OCI-LY7 (cell line): ENCODE results near the gene SEH1L. TPM values are rescaled to one million over a fixed set of nuclear protein-coding genes. Genes with fewer than 3 reads are reported as not detected.

Source experiments
- BruUV-seq: library from RNA; stranded (reverse); fragments of 400-500 nt; replicated peaks from 2 replicates; lab custom pipeline; 2021; lab: Mats Ljungman, UMichigan
- CTCF ChIA-PET: fragments of 300-600 bp; sonication (Branson Sonifier 250); formaldehyde crosslinking; loops from one replicate; lab custom pipeline; 2022; ENCODE audit warnings: antibody characterized with exemption; ENCODE audit not compliant: unreplicated experiment; lab: Charles Lee
- POLR2A ChIA-PET: fragments of 300-600 bp; sonication (Branson Sonifier 250); formaldehyde crosslinking; loops from one replicate; lab custom pipeline; 2022; ENCODE audit warnings: antibody characterized with exemption; lab: Charles Lee
- DNase-seq: peaks from one replicate; pipeline ENCODE4 v3.0.0-alpha.2; 2015; ENCODE audit warnings: low spot score
- H2AFZ ChIP-seq: fragments of 200-600 bp; sonication (generic), shearing (Covaris generic); 2 replicates; pipeline ENCODE4 v1.6.1; 2014; ENCODE audit warnings: mild to moderate bottlenecking, antibody characterized with exemption, low read length, moderate library complexity
- H3K27ac ChIP-seq: fragments of 200-600 bp; sonication (generic); 2 replicates; pipeline ENCODE4 v1.5.1; 2014; ENCODE audit warnings: mixed run types, low read depth, mild to moderate bottlenecking, moderate library complexity, low read length, inconsistent platforms; ENCODE audit not compliant: poor library complexity, severe bottlenecking
- H3K36me3 ChIP-seq: fragments of 200-600 bp; sonication (generic); 2 replicates; pipeline ENCODE4 v1.6.1; 2014; ENCODE audit warnings: mild to moderate bottlenecking, antibody characterized with exemption, low read length, moderate library complexity, mixed read lengths; ENCODE audit not compliant: insufficient read depth
- H3K4me1 ChIP-seq: fragments of 200-600 bp; sonication (generic); 2 replicates; pipeline ENCODE4 v1.5.1; 2014; ENCODE audit warnings: mild to moderate bottlenecking, low read length; ENCODE audit not compliant: insufficient read depth, poor library complexity, severe bottlenecking
- H3K4me2 ChIP-seq: fragments of 200-600 bp; sonication (generic); 2 replicates; pipeline ENCODE4 v1.6.1; 2014; ENCODE audit warnings: mild to moderate bottlenecking, low read length
- H3K4me3 ChIP-seq: fragments of 200-600 bp; sonication (generic); 2 replicates; pipeline ENCODE4 v1.5.1; 2014; ENCODE audit warnings: mild to moderate bottlenecking, low read depth, low read length; ENCODE audit not compliant: poor library complexity, severe bottlenecking
- H3K79me2 ChIP-seq: fragments of 200-600 bp; sonication (generic); 2 replicates; pipeline ENCODE4 v1.6.1; 2016; ENCODE audit warnings: low read depth, mild to moderate bottlenecking, low read length, moderate library complexity, mixed read lengths; ENCODE audit not compliant: insufficient read depth
- H3K9me2 ChIP-seq: fragments of 200-600 bp; sonication (generic); 2 replicates; pipeline ENCODE4 v1.6.1; 2016; ENCODE audit warnings: mild to moderate bottlenecking, low read length, mixed read lengths; ENCODE audit not compliant: insufficient read depth
- H3K9me3 ChIP-seq: fragments of 200-600 bp; sonication (generic); 2 replicates; pipeline ENCODE4 v1.6.1; 2014; ENCODE audit warnings: mild to moderate bottlenecking, mixed run types, low read length, mixed read lengths
- H4K20me1 ChIP-seq: fragments of 200-600 bp; sonication (generic); 2 replicates; pipeline ENCODE4 v1.6.1; 2014; ENCODE audit warnings: mild to moderate bottlenecking, antibody characterized with exemption, low read length, moderate library complexity, mixed read lengths; ENCODE audit not compliant: insufficient read depth
- EZH2phosphoT487 ChIP-seq: fragments of 200-600 bp; sonication (generic); IDR thresholded peaks from 2 replicates; pipeline ENCODE4 v1.6.1; 2018; ENCODE audit warnings: low read depth, borderline replicate concordance, mild to moderate bottlenecking, mixed run types, antibody characterized with exemption, low read length, moderate library complexity, mixed read lengths
- intact Hi-C: fragments of 100-400 bp; cut with micrococcal nuclease; formaldehyde crosslinking; loops from one replicate; pipeline ENCODE4 v1.10.0; 2022; ENCODE audit not compliant: unreplicated experiment
- total RNA-seq, 2 experiments: library from RNA; depleted of rRNA in 1 of 2; stranded (reverse); fragments of >200 nt in 1 of 2; shearing (Covaris generic) in 1 of 2; gene quantifications; 2 replicates each; pipeline ENCODE4 v1.2.3, GENCODE V29; 2014 to 2022
- TF ChIP-seq, protein P1 (sequence below): fragments of 200-600 bp; sonication (generic); conservative IDR thresholded peaks from 2 replicates; pipeline ENCODE4 v1.5.1; 2014; ENCODE audit warnings: mild to moderate bottlenecking, antibody characterized with exemption, low read length, moderate library complexity, mixed read lengths

SEH1L gene
- total RNA-seq, 2 experiments from 2014 or later = 61.6 to 115 TPM

DNA sequence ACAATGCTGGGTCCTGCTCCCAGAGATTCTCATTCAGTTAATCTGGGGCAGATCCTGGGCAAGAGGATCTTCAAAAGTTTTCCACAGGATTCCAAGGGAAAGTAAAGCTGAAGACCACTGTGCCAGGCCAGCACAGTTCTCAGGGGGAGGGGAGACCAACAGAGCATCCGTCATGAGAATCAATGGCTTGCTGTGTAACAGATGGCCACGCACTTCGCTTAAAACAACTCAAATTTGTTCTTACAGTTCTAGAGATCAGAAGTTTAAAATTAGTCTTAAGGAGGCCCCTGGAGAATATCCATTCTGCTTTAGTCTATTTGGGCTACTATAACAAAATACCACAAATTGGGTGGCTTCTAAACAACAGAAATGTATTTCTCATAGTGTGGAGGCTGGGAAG, 17.4 kb upstream of the SEH1L start:
- no peaks in the 10 kb centered on the region for H3K36me3 ChIP-seq
- H3K79me2 ChIP-seq = no peaks in the 10 kb centered on the region
- no peak for DNase-seq
- no peaks in the 10 kb centered on the region for H4K20me1 ChIP-seq
- ChIA-PET POLR2A (interaction anchor here (0.7 kb wide), 1 partner anchor 200 kb away, joined by 3 read pairs; no protein-coding TSS in a partner anchor), CTCF (no interaction called here)
- intact Hi-C loops = loop anchor here (5.0 to 10.0 kb wide), 3 partner anchors 38 to 266 kb away; no protein-coding TSS in a partner anchor
- H3K4me2 ChIP-seq = no peak overlapping the region
- no TSS peak for BruUV-seq
- no peak overlapping the region for H3K4me3 ChIP-seq
- H3K9me3 ChIP-seq = no peaks in the 10 kb centered on the region
- TF ChIP-seq EZH2phosphoT487 = no peak
- TF ChIP-seq, protein P1, sequence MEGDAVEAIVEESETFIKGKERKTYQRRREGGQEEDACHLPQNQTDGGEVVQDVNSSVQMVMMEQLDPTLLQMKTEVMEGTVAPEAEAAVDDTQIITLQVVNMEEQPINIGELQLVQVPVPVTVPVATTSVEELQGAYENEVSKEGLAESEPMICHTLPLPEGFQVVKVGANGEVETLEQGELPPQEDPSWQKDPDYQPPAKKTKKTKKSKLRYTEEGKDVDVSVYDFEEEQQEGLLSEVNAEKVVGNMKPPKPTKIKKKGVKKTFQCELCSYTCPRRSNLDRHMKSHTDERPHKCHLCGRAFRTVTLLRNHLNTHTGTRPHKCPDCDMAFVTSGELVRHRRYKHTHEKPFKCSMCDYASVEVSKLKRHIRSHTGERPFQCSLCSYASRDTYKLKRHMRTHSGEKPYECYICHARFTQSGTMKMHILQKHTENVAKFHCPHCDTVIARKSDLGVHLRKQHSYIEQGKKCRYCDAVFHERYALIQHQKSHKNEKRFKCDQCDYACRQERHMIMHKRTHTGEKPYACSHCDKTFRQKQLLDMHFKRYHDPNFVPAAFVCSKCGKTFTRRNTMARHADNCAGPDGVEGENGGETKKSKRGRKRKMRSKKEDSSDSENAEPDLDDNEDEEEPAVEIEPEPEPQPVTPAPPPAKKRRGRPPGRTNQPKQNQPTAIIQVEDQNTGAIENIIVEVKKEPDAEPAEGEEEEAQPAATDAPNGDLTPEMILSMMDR = no peak
- H2AFZ ChIP-seq = no peak overlapping the region
- H3K9me2 ChIP-seq = no peaks in the 10 kb centered on the region
- no peak overlapping the region for H3K27ac ChIP-seq
- H3K4me1 ChIP-seq = no peaks in the 10 kb centered on the region

DNA sequence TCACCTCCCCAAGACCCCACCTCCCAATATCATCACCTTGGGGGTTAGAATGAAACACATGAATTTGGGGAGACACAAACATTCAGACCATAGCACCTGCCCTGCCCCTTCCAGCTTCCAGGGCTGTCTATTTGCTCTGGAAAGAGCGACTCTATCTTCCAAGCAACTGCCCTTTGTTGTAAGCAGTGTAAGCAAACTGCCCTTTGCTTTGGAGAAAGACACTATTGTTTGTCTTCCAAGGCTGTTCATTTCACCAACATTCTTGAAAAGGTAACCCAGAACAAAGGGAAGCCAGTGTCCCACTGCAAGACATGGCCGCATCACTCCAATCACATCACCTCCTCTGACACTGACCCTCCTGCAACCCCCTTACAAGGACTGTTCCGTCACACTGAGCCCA, 16.9 kb upstream of the SEH1L start:
- intact Hi-C loops = loop anchor here (5.0 to 10.0 kb wide), 3 partner anchors 39 to 266 kb away; no protein-coding TSS in a partner anchor
- BruUV-seq = no TSS peak
- H3K27ac ChIP-seq = no peak overlapping the region
- no peaks in the 10 kb centered on the region for H3K4me1 ChIP-seq
- no peaks in the 10 kb centered on the region for H3K36me3 ChIP-seq
- H2AFZ ChIP-seq = no peak overlapping the region
- no peak overlapping the region for H3K4me2 ChIP-seq
- no peaks in the 10 kb centered on the region for H3K9me2 ChIP-seq
- H3K79me2 ChIP-seq = no peaks in the 10 kb centered on the region
- no peak for TF ChIP-seq EZH2phosphoT487
- TF ChIP-seq, protein P1 = no peak
- DNase-seq = no peak
- ChIA-PET CTCF (no interaction called here), POLR2A (interaction anchor here (0.7 kb wide), 1 partner anchor 201 kb away, joined by 3 read pairs; no protein-coding TSS in a partner anchor)
- H3K4me3 ChIP-seq = no peak overlapping the region
- H4K20me1 ChIP-seq = no peaks in the 10 kb centered on the region
- no peaks in the 10 kb centered on the region for H3K9me3 ChIP-seq

DNA sequence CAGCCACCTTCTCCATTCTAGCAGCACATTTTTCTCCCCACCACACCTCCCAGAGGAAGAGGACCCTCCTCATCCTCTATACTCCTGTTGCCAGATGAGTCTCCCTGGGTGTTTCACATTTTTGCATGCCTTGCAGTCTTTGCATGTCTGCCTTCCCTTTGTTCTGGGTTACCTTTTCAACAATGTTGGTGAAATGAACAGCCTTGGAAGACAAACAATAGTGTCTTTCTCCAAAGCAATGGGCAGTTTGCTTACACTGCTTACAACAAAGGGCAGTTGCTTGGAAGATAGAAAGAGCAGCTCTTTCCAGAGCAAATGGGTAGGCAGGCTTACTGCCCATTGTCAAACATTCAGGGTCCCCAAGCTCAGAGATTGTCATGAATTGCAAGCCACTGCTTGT, 14.5 kb upstream of the SEH1L start:
- no peaks in the 10 kb centered on the region for H3K9me2 ChIP-seq
- H3K9me3 ChIP-seq = no peaks in the 10 kb centered on the region
- no peaks in the 10 kb centered on the region for H3K79me2 ChIP-seq
- H3K4me3 ChIP-seq = no peak overlapping the region
- intact Hi-C loops = loop anchor here (5.0 to 10.0 kb wide), 3 partner anchors 41 to 269 kb away; no protein-coding TSS in a partner anchor
- no TSS peak for BruUV-seq
- no peak overlapping the region for H3K27ac ChIP-seq
- DNase-seq = no peak
- H3K4me1 ChIP-seq = no peaks in the 10 kb centered on the region
- POLR2A ChIA-PET = interaction anchor here (0.6 to 2.1 kb wide), 2 partner anchors 10 to 290 kb away, joined by 3 to 4 read pairs; no protein-coding TSS in a partner anchor
- CTCF ChIA-PET = interaction anchor here (1.0 kb wide), 1 partner anchor 190 kb away, joined by 3 read pairs; no protein-coding TSS in a partner anchor
- TF ChIP-seq, protein P1 = no peak
- no peak for TF ChIP-seq EZH2phosphoT487
- H3K4me2 ChIP-seq = no peak overlapping the region
- H2AFZ ChIP-seq = no peak overlapping the region
- no peaks in the 10 kb centered on the region for H3K36me3 ChIP-seq
- no peaks in the 10 kb centered on the region for H4K20me1 ChIP-seq
